Liver (tissue), 9 donors: ENCODE results near the gene SH3PXD2B. TPM values are rescaled to one million over a fixed set of nuclear protein-coding genes. Genes with fewer than 3 reads are reported as not detected.
"Not testable (repeated sequence)": the region's sequence is repeated elsewhere in the genome, so short reads cannot be mapped to it uniquely, and the experiment has no call there.

Experiments
- DNase-seq: peaks from one replicate; pipeline ENCODE4 v3.0.0-alpha.2; 2017; ENCODE audit warnings: low spot score
- H3K27ac ChIP-seq, 2 donors: one replicate each; pipeline ENCODE4 v1.7.0; 2013; ENCODE audit warnings: inconsistent platforms in 2 of 2, low read length in 2 of 2, control low read depth in 1 of 2, low read depth in 1 of 2, mild to moderate bottlenecking in 1 of 2
- H3K27me3 ChIP-seq, 4 donors: one replicate each; pipeline versions ENCODE4 v1.6.1 to v1.7.0; 2013; ENCODE audit warnings: low read length in 3 of 4, inconsistent platforms in 1 of 4, mild to moderate bottlenecking in 1 of 4, moderate library complexity in 1 of 4; ENCODE audit not compliant: control insufficient read depth in 4 of 4, insufficient read depth in 4 of 4
- H3K36me3 ChIP-seq, 4 donors: one replicate each; pipeline versions ENCODE4 v1.6.1 to v1.7.0; 2013; ENCODE audit warnings: low read length in 3 of 4, mild to moderate bottlenecking in 3 of 4, low read depth in 1 of 4, moderate library complexity in 1 of 4; ENCODE audit not compliant: control insufficient read depth in 4 of 4, insufficient read depth in 3 of 4
- H3K4me1 ChIP-seq, 4 donors: one replicate each; pipeline versions ENCODE4 v1.6.1 to v1.7.0; 2013; ENCODE audit warnings: low read length in 3 of 4, mild to moderate bottlenecking in 3 of 4, moderate library complexity in 1 of 4; ENCODE audit not compliant: control insufficient read depth in 4 of 4, insufficient read depth in 4 of 4
- H3K4me3 ChIP-seq, 3 donors: one replicate each; pipeline versions ENCODE4 v1.6.1 to v1.7.0; 2013; ENCODE audit warnings: low read length in 3 of 3, control low read depth in 1 of 3, low read depth in 1 of 3, mild to moderate bottlenecking in 1 of 3
- H3K9ac ChIP-seq, 2 donors: one replicate each; pipeline ENCODE4 v1.7.0; 2013; ENCODE audit warnings: low read length in 2 of 2, mild to moderate bottlenecking in 2 of 2, moderate library complexity in 2 of 2, control low read depth in 1 of 2, low read depth in 1 of 2
- H3K9me3 ChIP-seq, 4 donors: one replicate each; pipeline versions ENCODE4 v1.6.1 to v1.7.0; 2013; ENCODE audit warnings: low read length in 3 of 4; ENCODE audit not compliant: control insufficient read depth in 4 of 4
- ATF3 ChIP-seq: IDR thresholded peaks from 2 replicates; pipeline ENCODE4 v1.6.1; 2016; ENCODE audit warnings: antibody characterized with exemption
- GABPA ChIP-seq, 2 donors: IDR thresholded peaks in 1 of 2; conservative IDR thresholded peaks in 1 of 2; 2 replicates each; pipeline ENCODE4 v1.6.1; 2016; ENCODE audit warnings: antibody characterized with exemption in 2 of 2, mild to moderate bottlenecking in 1 of 2, moderate library complexity in 1 of 2
- HNF4A ChIP-seq, 2 donors: conservative IDR thresholded peaks; 2 replicates each; pipeline ENCODE4 v1.6.1; 2016; ENCODE audit warnings: antibody characterized with exemption in 2 of 2, mild to moderate bottlenecking in 2 of 2
- NR2F2 ChIP-seq: IDR thresholded peaks from 2 replicates; pipeline ENCODE4 v1.6.1; 2016; ENCODE audit warnings: antibody characterized with exemption
- REST ChIP-seq: IDR thresholded peaks from 2 replicates; pipeline ENCODE4 v1.6.1; 2016; ENCODE audit warnings: antibody characterized with exemption, mild to moderate bottlenecking
- WGBS: extraction: QIAGEN DNeasy Blood & Tissue Kit; methylation state at CpG from one replicate; pipeline ENCODE4 v1.1.7; 2013; 5-methylcytosine and 5-hydroxymethylcytosine counted together
- polyA plus RNA-seq, 2 donors: library from polyadenylated mRNA; stranded (reverse) in 1 of 2; unstranded in 1 of 2; fragments of 200-250 nt in 1 of 2; fragments of >200 nt in 1 of 2; fragmentation: Nextera tagmentation in 1 of 2; extraction: Ambion mirVana in 1 of 2; gene quantifications; one replicate each; pipeline versions ENCODE4 v1.2.1 to v1.2.3, GENCODE V29; 2013 to 2015
- total RNA-seq, 2 donors: library from RNA; depleted of rRNA; stranded (reverse); fragments of >200 nt; gene quantifications; one replicate each; pipeline ENCODE4 v1.2.3, GENCODE V29; 2014
- TF ChIP-seq, protein P1 (sequence below): IDR thresholded peaks from 2 replicates; pipeline ENCODE4 v1.6.1; 2016; ENCODE audit warnings: antibody characterized with exemption
- donor health status: healthy.
- donor health status: healthy.
- donor health status: healthy.
- donor health status: healthy.
- donor health status: healthy.

SH3PXD2B gene
- total and polyA plus RNA-seq, 4 donors = 1.1 to 3.3 (median 2.2) TPM

- no peaks in the 10 kb centered on the region for H3K27me3 ChIP-seq
- H3K27ac ChIP-seq = no peak overlapping the region
- WGBS = 80% methylated on average over 8 of the region's 8 CpGs
- peaks cover 5 to 7% (median 6%) of the 10 kb centered on the region in 4 donors for H3K4me1 ChIP-seq
- TF ChIP-seq NR2F2 = no peak
- no peak for TF ChIP-seq GABPA (IDR thresholded peaks at IDR 0.05 in 1 of 2, conservative IDR thresholded peaks at IDR 0.05 in 1 of 2)
- TF ChIP-seq ATF3 = no peak
- TF ChIP-seq, protein P1, sequence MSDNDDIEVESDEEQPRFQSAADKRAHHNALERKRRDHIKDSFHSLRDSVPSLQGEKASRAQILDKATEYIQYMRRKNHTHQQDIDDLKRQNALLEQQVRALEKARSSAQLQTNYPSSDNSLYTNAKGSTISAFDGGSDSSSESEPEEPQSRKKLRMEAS = no peak
- TF ChIP-seq HNF4A (conservative IDR thresholded peaks at IDR 0.05) = no peak
- TF ChIP-seq REST = no peak
- no peak overlapping the region for H3K4me3 ChIP-seq
- peaks cover 0 to 2% (median 0%) of the 10 kb centered on the region in 4 donors for H3K36me3 ChIP-seq
- H3K9me3 ChIP-seq = no peaks in the 10 kb centered on the region
- H3K9ac ChIP-seq = no peak overlapping the region
- no peak for DNase-seq
Observed at GRCh38 chr5:172353271-172353812, 101.0 kb downstream of the SH3PXD2B start.

DNA sequence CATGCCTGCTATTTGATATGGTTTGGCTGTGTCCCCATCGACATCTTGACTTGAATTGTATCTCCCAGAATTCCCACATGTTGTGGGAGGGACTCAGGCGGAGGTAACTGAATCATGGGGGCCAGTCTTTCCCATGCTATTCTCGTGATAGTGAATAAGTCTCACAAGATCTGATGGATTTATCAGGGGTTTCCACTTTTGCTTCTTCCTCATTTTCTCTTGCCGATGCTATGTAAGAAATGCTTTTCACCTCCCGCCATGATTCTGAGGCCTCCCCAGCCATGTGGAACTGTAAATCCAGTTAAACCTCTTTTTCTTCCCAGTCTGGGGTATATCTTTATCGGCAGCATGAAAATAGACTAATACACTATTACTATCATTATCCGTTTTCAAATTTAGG is 101.8 kb downstream of the SH3PXD2B start:
- DNase-seq, H3K27ac ChIP-seq, H3K9me3 ChIP-seq, H3K4me1 ChIP-seq, H3K4me3 ChIP-seq, H3K9ac ChIP-seq, H3K27me3 ChIP-seq, H3K36me3 ChIP-seq: not testable (repeated sequence)
- 94% methylated on average over 7 of the region's 7 CpGs for WGBS

- TF ChIP-seq, protein P1 = no peak
- no peak for TF ChIP-seq ATF3
- Histone ChIP-seq H3K27me3 (no peaks in the 10 kb centered on the region), H3K9ac (no peak overlapping the region), H3K27ac (no peak overlapping the region), H3K4me1 (peaks cover 5 to 7% (median 6%) of the 10 kb centered on the region in 4 donors), H3K4me3 (no peak overlapping the region), H3K9me3 (no peaks in the 10 kb centered on the region), H3K36me3 (peaks cover 0 to 8% (median 1%) of the 10 kb centered on the region in 4 donors)
- no peak for DNase-seq
- 96% methylated on average over 3 of the region's 3 CpGs for WGBS
Observed at GRCh38 chr5:172351240-172351778, 103.0 kb downstream of the SH3PXD2B start.
